Suprapubic skin (tissue), 3 donors: ENCODE results near the gene SPP1.

Experiments
- CTCF ChIP-seq, 2 donors: fragments of 200-600 bp in 1 of 2; fragments of 450-650 bp in 1 of 2; sonication (generic) in 1 of 2; IDR thresholded peaks; one replicate each; pipeline ENCODE4 v1.5.1; 2016 to 2019; ENCODE audit warnings: antibody characterized with exemption in 2 of 2, mild to moderate bottlenecking in 1 of 2, moderate library complexity in 1 of 2
- EP300 ChIP-seq: sonication (generic); formaldehyde crosslinking; IDR thresholded peaks from one replicate; pipeline ENCODE4 v1.6.1; 2017; ENCODE audit warnings: antibody characterized with exemption
- POLR2A ChIP-seq, 2 donors: fragments of 450-650 bp; IDR thresholded peaks; one replicate each; pipeline ENCODE4 v1.6.1; 2017; ENCODE audit warnings: antibody characterized with exemption in 2 of 2, mild to moderate bottlenecking in 2 of 2, moderate library complexity in 2 of 2

GRCh38 chr4:88008743-88009171, 33.2 kb downstream of the SPP1 start:
- TF ChIP-seq CTCF (IDR thresholded peaks at IDR 0.05) (no peak), POLR2A (IDR thresholded peaks at IDR 0.05) (no peak), EP300 (no peak)
